ENCODE measurements around the gene ANKH.

The ANKH gene

DNA sequence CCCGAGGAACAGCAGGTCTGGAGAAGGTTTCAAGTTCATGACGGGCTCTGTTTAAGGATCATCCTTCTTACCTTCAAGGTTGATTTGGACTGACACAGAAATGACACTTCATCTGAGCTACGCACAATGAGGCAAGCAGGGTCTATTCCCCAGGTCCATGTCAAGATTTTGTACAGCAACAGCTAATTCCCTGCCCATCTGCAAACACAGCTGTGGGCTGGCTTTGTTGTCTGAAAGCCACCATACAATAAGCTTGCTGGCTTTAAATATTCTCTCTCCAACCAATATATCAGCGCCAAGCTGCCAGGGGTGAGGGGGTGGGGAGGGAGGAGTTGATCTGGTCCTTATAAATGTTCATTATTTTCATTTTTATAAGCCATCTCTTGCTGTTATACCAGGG is 115.1 kb downstream of the ANKH start:
- no peak overlapping the region for H3K4me3 ChIP-seq (ENCODE audit: low read depth, low read length)
- no peaks in the 10 kb centered on the region for H3K9me3 ChIP-seq (ENCODE audit: control insufficient read depth, insufficient read depth, low read length)
- H3K27me3 ChIP-seq (ENCODE audit: control insufficient read depth, insufficient read depth, low read length): no peaks in the 10 kb centered on the region
- H3K36me3 ChIP-seq (ENCODE audit: control insufficient read depth, insufficient read depth, low read length): no peaks in the 10 kb centered on the region
- H3K4me1 ChIP-seq (ENCODE audit: control insufficient read depth, insufficient read depth, low read length): peaks cover 10% of the 10 kb centered on the region
- no peak overlapping the region for H3K27ac ChIP-seq (ENCODE audit: low read depth, low read length)
- H3K9ac ChIP-seq (ENCODE audit: low read depth, low read length): no peak overlapping the region

- Histone ChIP-seq H3K36me3 (ENCODE audit: control insufficient read depth, insufficient read depth, low read length) (no peaks in the 10 kb centered on the region), H3K9ac (ENCODE audit: low read depth, low read length) (no peak overlapping the region), H3K4me1 (ENCODE audit: control insufficient read depth, insufficient read depth, low read length) (peaks cover 10% of the 10 kb centered on the region)
Observed at GRCh38 chr5:14753947-14754346, 117.6 kb downstream of the ANKH start.

DNA sequence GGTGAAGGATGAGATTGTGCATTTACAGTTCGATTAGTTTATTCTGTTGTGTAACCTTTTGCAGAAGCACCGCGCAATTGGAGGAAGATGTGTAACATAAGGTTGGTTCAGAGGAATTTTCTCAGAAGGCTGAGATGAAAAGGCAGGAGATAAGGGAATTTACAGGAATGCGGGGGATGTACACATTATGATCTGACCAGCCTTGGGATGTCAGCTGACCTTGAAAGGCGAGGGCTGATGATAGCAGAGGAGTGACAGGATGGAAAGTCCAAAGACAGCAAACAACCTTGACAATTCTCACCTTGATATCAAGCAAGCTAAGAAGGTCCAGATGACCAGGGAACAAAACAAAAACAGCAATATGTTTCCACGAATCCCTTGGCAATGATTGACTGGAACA is 118.3 kb downstream of the ANKH start:
- no peaks in the 10 kb centered on the region for H3K36me3 ChIP-seq (ENCODE audit: control insufficient read depth, insufficient read depth, low read length)
- no peak overlapping the region for H3K9ac ChIP-seq (ENCODE audit: low read depth, low read length)
- H3K9me3 ChIP-seq (ENCODE audit: control insufficient read depth, insufficient read depth, low read length): no peaks in the 10 kb centered on the region
- no peak overlapping the region for H3K27ac ChIP-seq (ENCODE audit: low read depth, low read length)
- H3K4me3 ChIP-seq (ENCODE audit: low read depth, low read length): no peak overlapping the region
- no peaks in the 10 kb centered on the region for H3K27me3 ChIP-seq (ENCODE audit: control insufficient read depth, insufficient read depth, low read length)
- H3K4me1 ChIP-seq (ENCODE audit: control insufficient read depth, insufficient read depth, low read length): peaks cover 10% of the 10 kb centered on the region

More at GRCh38 chr5:14753947-14754346, 117.6 kb downstream of the ANKH start:
- Histone ChIP-seq H3K27ac (ENCODE audit: low read depth, low read length) (no peak overlapping the region), H3K27me3 (ENCODE audit: control insufficient read depth, insufficient read depth, low read length) (no peaks in the 10 kb centered on the region), H3K4me3 (ENCODE audit: low read depth, low read length) (no peak overlapping the region), H3K9me3 (ENCODE audit: control insufficient read depth, insufficient read depth, low read length) (no peaks in the 10 kb centered on the region)

- Histone ChIP-seq H3K27me3 (ENCODE audit: control insufficient read depth, insufficient read depth, low read length) (no peaks in the 10 kb centered on the region), H3K27ac (ENCODE audit: low read depth, low read length) (no peak overlapping the region), H3K9me3 (ENCODE audit: control insufficient read depth, insufficient read depth, low read length) (no peaks in the 10 kb centered on the region), H3K4me1 (ENCODE audit: control insufficient read depth, insufficient read depth, low read length) (peaks cover 10% of the 10 kb centered on the region), H3K36me3 (ENCODE audit: control insufficient read depth, insufficient read depth, low read length) (no peaks in the 10 kb centered on the region), H3K9ac (ENCODE audit: low read depth, low read length) (no peak overlapping the region), H3K4me3 (ENCODE audit: low read depth, low read length) (no peak overlapping the region)
Observed at GRCh38 chr5:14752497-14753071, 119.0 kb downstream of the ANKH start.

DNA sequence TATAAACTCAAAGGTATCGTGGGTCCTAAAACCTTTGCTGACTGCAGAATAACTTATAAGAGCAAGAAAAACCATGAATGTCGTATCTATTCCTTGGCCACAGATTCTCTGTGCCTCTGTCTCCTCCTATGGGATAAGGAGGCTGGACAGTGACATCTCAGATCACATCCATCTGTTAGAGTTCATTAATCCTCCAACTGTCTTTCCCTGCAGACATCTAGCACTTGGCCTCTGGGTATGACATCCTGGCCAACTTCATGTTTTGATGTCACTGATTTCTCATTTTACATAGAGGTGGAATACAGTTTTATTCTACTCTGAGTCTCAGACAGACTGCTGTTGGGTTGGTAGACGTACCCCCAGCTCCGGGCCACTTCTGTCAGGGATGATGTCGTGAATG is 120.9 kb downstream of the ANKH start:
- H3K4me1 ChIP-seq (ENCODE audit: control insufficient read depth, insufficient read depth, low read length): peaks cover 8% of the 10 kb centered on the region
- H3K9ac ChIP-seq (ENCODE audit: low read depth, low read length): no peak overlapping the region
- H3K9me3 ChIP-seq (ENCODE audit: control insufficient read depth, insufficient read depth, low read length): no peaks in the 10 kb centered on the region
- no peaks in the 10 kb centered on the region for H3K36me3 ChIP-seq (ENCODE audit: control insufficient read depth, insufficient read depth, low read length)
- no peaks in the 10 kb centered on the region for H3K27me3 ChIP-seq (ENCODE audit: control insufficient read depth, insufficient read depth, low read length)
- no peak overlapping the region for H3K4me3 ChIP-seq (ENCODE audit: low read depth, low read length)
- no peak overlapping the region for H3K27ac ChIP-seq (ENCODE audit: low read depth, low read length)

GRCh38 chr5:14749579-14750101 is 121.9 kb downstream of the ANKH start:
- no peaks in the 10 kb centered on the region for H3K36me3 ChIP-seq (ENCODE audit: control insufficient read depth, insufficient read depth, low read length)
- H3K9ac ChIP-seq (ENCODE audit: low read depth, low read length): no peak overlapping the region
- H3K9me3 ChIP-seq (ENCODE audit: control insufficient read depth, insufficient read depth, low read length): no peaks in the 10 kb centered on the region
- no peaks in the 10 kb centered on the region for H3K27me3 ChIP-seq (ENCODE audit: control insufficient read depth, insufficient read depth, low read length)
- no peak overlapping the region for H3K27ac ChIP-seq (ENCODE audit: low read depth, low read length)
- peaks cover 6% of the 10 kb centered on the region for H3K4me1 ChIP-seq (ENCODE audit: control insufficient read depth, insufficient read depth, low read length)
- H3K4me3 ChIP-seq (ENCODE audit: low read depth, low read length): no peak overlapping the region

GRCh38 chr5:14748180-14748900 is 123.2 kb downstream of the ANKH start:
- no peaks in the 10 kb centered on the region for H3K36me3 ChIP-seq (ENCODE audit: control insufficient read depth, insufficient read depth, low read length)
- H3K27ac ChIP-seq (ENCODE audit: low read depth, low read length): no peak overlapping the region
- H3K4me3 ChIP-seq (ENCODE audit: low read depth, low read length): no peak overlapping the region
- no peaks in the 10 kb centered on the region for H3K9me3 ChIP-seq (ENCODE audit: control insufficient read depth, insufficient read depth, low read length)
- no peak overlapping the region for H3K9ac ChIP-seq (ENCODE audit: low read depth, low read length)
- peaks cover 6% of the 10 kb centered on the region for H3K4me1 ChIP-seq (ENCODE audit: control insufficient read depth, insufficient read depth, low read length)
- H3K27me3 ChIP-seq (ENCODE audit: control insufficient read depth, insufficient read depth, low read length): no peaks in the 10 kb centered on the region

DNA sequence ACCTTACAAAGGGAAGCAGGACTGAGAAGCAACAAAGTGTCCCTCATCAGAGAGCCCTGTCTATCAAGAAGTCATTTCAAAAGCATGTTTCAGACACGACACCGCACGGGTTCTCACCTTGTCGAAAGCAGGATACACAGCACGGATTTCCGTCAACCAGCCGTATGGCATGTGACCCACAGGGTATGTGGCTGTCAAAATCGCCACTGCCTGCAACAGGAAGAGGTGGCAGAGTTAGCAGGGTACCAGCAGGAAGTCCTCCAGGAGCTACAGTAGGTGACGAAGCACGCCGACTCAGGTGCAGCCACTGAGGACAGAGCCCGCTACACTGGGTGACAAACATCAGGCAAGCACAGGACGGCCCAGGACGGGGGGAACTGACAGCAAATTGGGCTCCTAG is 125.8 kb downstream of the ANKH start:
- Histone ChIP-seq H3K4me1 (ENCODE audit: control insufficient read depth, insufficient read depth, low read length) (peaks cover 22% of the 10 kb centered on the region), H3K27me3 (ENCODE audit: control insufficient read depth, insufficient read depth, low read length) (no peaks in the 10 kb centered on the region), H3K36me3 (ENCODE audit: control insufficient read depth, insufficient read depth, low read length) (no peaks in the 10 kb centered on the region)

DNA sequence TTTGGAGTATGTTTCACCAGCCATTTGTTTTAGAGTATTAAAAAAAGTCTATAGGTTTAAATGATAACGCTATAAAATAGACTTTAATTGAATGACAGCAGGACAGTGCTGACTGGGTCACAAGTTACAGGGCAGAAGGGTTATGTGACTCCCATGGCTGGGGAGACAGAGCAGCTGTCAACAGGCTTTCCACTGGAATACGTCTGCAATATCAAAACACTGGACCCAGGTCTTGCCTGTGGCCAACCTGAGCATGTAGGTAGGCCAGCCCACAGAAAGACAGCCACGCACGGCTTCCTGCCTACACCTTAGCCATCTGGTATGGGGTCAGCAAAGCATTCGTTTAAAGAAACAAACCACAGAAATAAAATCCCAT is 126.4 kb downstream of the ANKH start:
- H3K36me3 ChIP-seq (ENCODE audit: control insufficient read depth, insufficient read depth, low read length): no peaks in the 10 kb centered on the region
- no peaks in the 10 kb centered on the region for H3K27me3 ChIP-seq (ENCODE audit: control insufficient read depth, insufficient read depth, low read length)
- no peaks in the 10 kb centered on the region for H3K9me3 ChIP-seq (ENCODE audit: control insufficient read depth, insufficient read depth, low read length)
- no peak overlapping the region for H3K9ac ChIP-seq (ENCODE audit: low read depth, low read length)
- no peak overlapping the region for H3K27ac ChIP-seq (ENCODE audit: low read depth, low read length)
- peaks cover 26% of the 10 kb centered on the region for H3K4me1 ChIP-seq (ENCODE audit: control insufficient read depth, insufficient read depth, low read length)
- H3K4me3 ChIP-seq (ENCODE audit: low read depth, low read length): no peak overlapping the region

More for the DNA sequence above, 125.8 kb downstream of the ANKH start:
- Histone ChIP-seq H3K9ac (ENCODE audit: low read depth, low read length) (no peak overlapping the region), H3K4me3 (ENCODE audit: low read depth, low read length) (no peak overlapping the region), H3K27ac (ENCODE audit: low read depth, low read length) (no peak overlapping the region), H3K9me3 (ENCODE audit: control insufficient read depth, insufficient read depth, low read length) (no peaks in the 10 kb centered on the region)

- no peak overlapping the region for H3K9ac ChIP-seq (ENCODE audit: low read depth, low read length)
- H3K27me3 ChIP-seq (ENCODE audit: control insufficient read depth, insufficient read depth, low read length): no peaks in the 10 kb centered on the region
- H3K9me3 ChIP-seq (ENCODE audit: control insufficient read depth, insufficient read depth, low read length): no peaks in the 10 kb centered on the region
- H3K36me3 ChIP-seq (ENCODE audit: control insufficient read depth, insufficient read depth, low read length): no peaks in the 10 kb centered on the region
- H3K4me1 ChIP-seq (ENCODE audit: control insufficient read depth, insufficient read depth, low read length): peaks cover 32% of the 10 kb centered on the region
- H3K27ac ChIP-seq (ENCODE audit: low read depth, low read length): no peak overlapping the region
- H3K4me3 ChIP-seq (ENCODE audit: low read depth, low read length): no peak overlapping the region
Observed at GRCh38 chr5:14744296-14745187, 127.0 kb downstream of the ANKH start.
